Type B pancreatic cell (in vitro differentiated cells): ENCODE data around the gene G0S2. TPM values are rescaled to one million over a fixed set of nuclear protein-coding genes. Genes with fewer than 3 reads are reported as not detected.

Experiments
- DNase-seq: peaks from one replicate; pipeline ENCODE4 v3.0.0; 2021; ENCODE audit warnings: mixed read lengths; ENCODE audit not compliant: unreplicated experiment; ENCODE audit errors: extremely low spot score
- H3K27ac Mint-ChIP-seq: 2 replicates; pipeline ENCODE4 v1.8.0; 2021; ENCODE audit warnings: mild to moderate bottlenecking, mixed read lengths
- H3K27me3 Mint-ChIP-seq: 2 replicates; pipeline ENCODE4 v1.8.0; 2021; ENCODE audit warnings: mixed read lengths
- H3K36me3 Mint-ChIP-seq: 2 replicates; pipeline ENCODE4 v1.8.0; 2021; ENCODE audit warnings: mixed read lengths
- H3K4me1 Mint-ChIP-seq: one replicate; pipeline ENCODE4 v1.8.0; 2021; ENCODE audit warnings: mixed read lengths; ENCODE audit not compliant: unreplicated experiment
- H3K4me3 Mint-ChIP-seq: 2 replicates; pipeline ENCODE4 v1.8.0; 2021; ENCODE audit warnings: mild to moderate bottlenecking, mixed read lengths
- H3K9me3 Mint-ChIP-seq: 2 replicates; pipeline ENCODE4 v1.8.0; 2021; ENCODE audit warnings: mixed read lengths
- CTCF ChIP-seq: fragments of 200-600 bp; sonication (generic); conservative IDR thresholded peaks from 2 replicates; pipeline ENCODE4 v1.5.0; 2021; ENCODE audit warnings: antibody characterized with exemption, mild to moderate bottlenecking
- total RNA-seq: library from RNA; stranded (reverse); gene quantifications from 2 replicates; pipeline ENCODE4 v1.2.1, GENCODE V29; 2021; ENCODE audit warnings: low replicate concordance

G0S2 gene
- total RNA-seq, 1 donor from 2014 or later: 6.4 TPM

- no peak for DNase-seq
- Mint-ChIP-seq H3K4me1 (peaks cover 16% of the 10 kb centered on the region), H3K27me3 (no peaks in the 10 kb centered on the region), H3K9me3 (no peaks in the 10 kb centered on the region), H3K4me3 (no peak overlapping the region), H3K27ac (no peak overlapping the region), H3K36me3 (no peaks in the 10 kb centered on the region)
- no peak for TF ChIP-seq CTCF
Measured at GRCh38 chr1:209723756-209724693, 48.8 kb downstream of the G0S2 start.

Other genes starting within 250 kb of the G0S2 start
- gene CAMK1G, start 91.7 kb upstream of the G0S2 start, total RNA-seq: 2.0 and 9.4 TPM in 2 replicates
- 17.0 and 47.3 TPM in 2 replicates for gene LAMB3, start 23.0 kb upstream of the G0S2 start, total RNA-seq
- not detected in 2 replicates for gene HSD11B1, start 29.4 kb downstream of the G0S2 start, total RNA-seq
- 1.7 TPM in 1 of 2 replicates, not detected in the other for gene TRAF3IP3, start 80.6 kb downstream of the G0S2 start, total RNA-seq
- 3.6 TPM in 2 replicates for gene C1orf74, start 109.1 kb downstream of the G0S2 start, total RNA-seq
- gene IRF6, start 130.7 kb downstream of the G0S2 start, total RNA-seq: 28.2 and 67.4 TPM in 2 replicates
- gene UTP25, start 152.6 kb downstream of the G0S2 start, total RNA-seq: 8.4 and 9.4 TPM in 2 replicates